LNCaP clone FGC (cell line): ENCODE results near the gene MPZL1.
A peak's percentile ranks its signal among the peaks of the same experiment; 100 is the strongest.

Experiments
- DNase-seq: peaks from one replicate; pipeline ENCODE4 v3.0.0-alpha.2; 2011; ENCODE audit warnings: low read depth
- H3K4me3 ChIP-seq: 2 replicates; pipeline ENCODE4 v1.5.1; 2011; ENCODE audit warnings: mild to moderate bottlenecking, low read depth, low read length, control low read depth
- CTCF ChIP-seq: IDR thresholded peaks from 2 replicates; pipeline ENCODE4 v1.5.1; 2012; ENCODE audit warnings: mild to moderate bottlenecking; ENCODE audit not compliant: control insufficient read depth, insufficient read depth; ENCODE audit errors: extremely low read depth

The MPZL1 gene

GRCh38 chr1:167693425-167694045, 28.2 kb upstream of the MPZL1 start:
- no peak overlapping the region for H3K4me3 ChIP-seq
- DNase-seq: no peak
- TF ChIP-seq CTCF: no peak

GRCh38 chr1:167694691-167695090, 27.1 kb upstream of the MPZL1 start:
- no peak for DNase-seq
- no peak for TF ChIP-seq CTCF
- no peak overlapping the region for H3K4me3 ChIP-seq

- no peak overlapping the region for H3K4me3 ChIP-seq
- no peak for DNase-seq
- TF ChIP-seq CTCF: no peak
Observed at GRCh38 chr1:167695147-167695546, 26.6 kb upstream of the MPZL1 start.

- TF ChIP-seq CTCF: no peak
- DNase-seq: no peak
- H3K4me3 ChIP-seq: no peak overlapping the region
Observed at GRCh38 chr1:167695756-167696561, 25.8 kb upstream of the MPZL1 start.

GRCh38 chr1:167697667-167698141, 24.1 kb upstream of the MPZL1 start:
- H3K4me3 ChIP-seq: no peak overlapping the region
- peak; percentile 73 for DNase-seq
- no peak for TF ChIP-seq CTCF

- TF ChIP-seq CTCF: no peak
- no peak for DNase-seq
- no peak overlapping the region for H3K4me3 ChIP-seq
Observed at GRCh38 chr1:167698313-167698712, 23.5 kb upstream of the MPZL1 start.
